Panc1 (cell line): ENCODE measurements around the gene CDK14. TPM values are rescaled to one million over a fixed set of nuclear protein-coding genes. Genes with fewer than 3 reads are reported as not detected.

Experiments used
- ATAC-seq: fragments of 200-7000 bp; cut with Tn5 transposase; 2 replicates; pipeline ENCODE4 v1.9.1; 2020; ENCODE audit warnings: mild to moderate bottlenecking, moderate library complexity
- BruUV-seq: library from RNA; stranded (reverse); fragments of 400-500 nt; replicated peaks from 2 replicates; lab custom pipeline; 2021; lab: Mats Ljungman, UMichigan
- CTCF ChIA-PET: fragments of 300-600 bp; sonication (Branson Sonifier 250); formaldehyde crosslinking; loops from one replicate; lab custom pipeline; 2022; ENCODE audit warnings: antibody characterized with exemption; lab: Charles Lee
- POLR2A ChIA-PET: fragments of 300-600 bp; sonication (Branson Sonifier 250); formaldehyde crosslinking; loops from one replicate; lab custom pipeline; 2022; ENCODE audit warnings: antibody characterized with exemption; lab: Charles Lee
- DNase-seq: peaks from one replicate; pipeline ENCODE4 v3.0.0-alpha.2; 2010; ENCODE audit warnings: low read depth, low spot score
- H3K27ac ChIP-seq: 2 replicates; pipeline ENCODE4 v1.5.1; 2011; ENCODE audit warnings: mild to moderate bottlenecking, low read length, inconsistent platforms
- H3K27me3 ChIP-seq: fragments of 200-500 bp; sonication (Bioruptor generic); 2 replicates; pipeline ENCODE4 v1.6.0; 2014; ENCODE audit warnings: low read length, inconsistent platforms; ENCODE audit not compliant: control insufficient read depth, insufficient read depth
- H3K36me3 ChIP-seq: fragments of 200-500 bp; sonication (Bioruptor generic); 2 replicates; pipeline ENCODE4 v1.5.1; 2014; ENCODE audit warnings: inconsistent platforms, mild to moderate bottlenecking, low read length, moderate library complexity; ENCODE audit not compliant: control insufficient read depth, insufficient read depth
- H3K4me1 ChIP-seq: 2 replicates; pipeline ENCODE4 v1.5.1; 2011; ENCODE audit warnings: inconsistent platforms, mild to moderate bottlenecking, low read length, moderate library complexity; ENCODE audit not compliant: control insufficient read depth, insufficient read depth
- H3K4me3 ChIP-seq, 2 experiments: 2 replicates each; pipeline ENCODE4 v1.5.1; 2011 to 2012; ENCODE audit warnings: low read depth in 2 of 2, low read length in 2 of 2, mild to moderate bottlenecking in 2 of 2, inconsistent platforms in 1 of 2, moderate library complexity in 1 of 2
- H3K9me3 ChIP-seq: fragments of 200-500 bp; sonication (Bioruptor generic); 2 replicates; pipeline ENCODE4 v1.5.1; 2014; ENCODE audit warnings: low read depth, mild to moderate bottlenecking, inconsistent platforms, low read length, moderate library complexity; ENCODE audit not compliant: control insufficient read depth, insufficient read depth
- POLR2AphosphoS5 ChIP-seq: IDR thresholded peaks from 2 replicates; pipeline ENCODE4 v1.6.1; 2012; ENCODE audit warnings: mild to moderate bottlenecking, low read depth, low read length, moderate library complexity
- REST ChIP-seq, 2 experiments: IDR thresholded peaks; 2 replicates each; pipeline ENCODE4 v1.6.1; 2011 to 2012; ENCODE audit warnings: low read depth in 2 of 2, control low read depth in 1 of 2, low read length in 1 of 2, mild to moderate bottlenecking in 1 of 2, moderate library complexity in 1 of 2; ENCODE audit not compliant: insufficient read depth in 1 of 2
- SIN3A ChIP-seq: IDR thresholded peaks from 2 replicates; pipeline ENCODE4 v1.6.1; 2012; ENCODE audit warnings: low read depth, mild to moderate bottlenecking, low read length, moderate library complexity, borderline replicate concordance; ENCODE audit not compliant: insufficient read depth
- TCF7L2 ChIP-seq: IDR thresholded peaks from 2 replicates; pipeline ENCODE4 v1.6.1; 2011; ENCODE audit warnings: mild to moderate bottlenecking, low read depth, low read length, inconsistent platforms
- in situ Hi-C: cut with HindIII; loops from 2 replicates; pipeline ENCODE4 v1.10.0; 2016; ENCODE audit warnings: low sequenced_read_pairs, low pct_unique_long_range_greater_than_20kb
- intact Hi-C: fragments of 100-400 bp; cut with micrococcal nuclease; formaldehyde crosslinking; loops from one replicate; pipeline ENCODE4 v1.10.0; 2022; ENCODE audit not compliant: unreplicated experiment
- total RNA-seq: library from RNA; stranded (reverse); gene quantifications from one replicate; pipeline ENCODE4 v1.2.1, GENCODE V29; 2021; ENCODE audit not compliant: unreplicated experiment
- TF ChIP-seq, protein P1 (sequence below): fragments of 450-650 bp; IDR thresholded peaks from 2 replicates; pipeline ENCODE4 v1.5.1; 2017; ENCODE audit warnings: mild to moderate bottlenecking

CDK14 gene
- total RNA-seq, 1 experiment from 2014 or later = 3.0 TPM

GRCh38 chr7:91086200-91086599, 490.1 kb downstream of the CDK14 start:
- Histone ChIP-seq H3K4me1 (no peaks in the 10 kb centered on the region), H3K9me3 (no peaks in the 10 kb centered on the region), H3K27me3 (no peaks in the 10 kb centered on the region; the same call in 1 of the 2 replicates), H3K4me3 (no peak overlapping the region), H3K36me3 (no peaks in the 10 kb centered on the region), H3K27ac (no peak overlapping the region)
- TF ChIP-seq SIN3A (no peak), TCF7L2 (no peak), POLR2AphosphoS5 (no peak), REST (IDR thresholded peaks at IDR 0.05; ENCODE audit: insufficient read depth in 1 of 2, low read depth in 2 of 2, low read length in 1 of 2) (no peak)
- TF ChIP-seq, protein P1, sequence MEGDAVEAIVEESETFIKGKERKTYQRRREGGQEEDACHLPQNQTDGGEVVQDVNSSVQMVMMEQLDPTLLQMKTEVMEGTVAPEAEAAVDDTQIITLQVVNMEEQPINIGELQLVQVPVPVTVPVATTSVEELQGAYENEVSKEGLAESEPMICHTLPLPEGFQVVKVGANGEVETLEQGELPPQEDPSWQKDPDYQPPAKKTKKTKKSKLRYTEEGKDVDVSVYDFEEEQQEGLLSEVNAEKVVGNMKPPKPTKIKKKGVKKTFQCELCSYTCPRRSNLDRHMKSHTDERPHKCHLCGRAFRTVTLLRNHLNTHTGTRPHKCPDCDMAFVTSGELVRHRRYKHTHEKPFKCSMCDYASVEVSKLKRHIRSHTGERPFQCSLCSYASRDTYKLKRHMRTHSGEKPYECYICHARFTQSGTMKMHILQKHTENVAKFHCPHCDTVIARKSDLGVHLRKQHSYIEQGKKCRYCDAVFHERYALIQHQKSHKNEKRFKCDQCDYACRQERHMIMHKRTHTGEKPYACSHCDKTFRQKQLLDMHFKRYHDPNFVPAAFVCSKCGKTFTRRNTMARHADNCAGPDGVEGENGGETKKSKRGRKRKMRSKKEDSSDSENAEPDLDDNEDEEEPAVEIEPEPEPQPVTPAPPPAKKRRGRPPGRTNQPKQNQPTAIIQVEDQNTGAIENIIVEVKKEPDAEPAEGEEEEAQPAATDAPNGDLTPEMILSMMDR = no peak
- BruUV-seq = no TSS peak
- ChIA-PET POLR2A (no interaction called here), CTCF (no interaction called here)
- in situ Hi-C loops (no loop called here), intact Hi-C loops (loop anchor here (5.0 kb wide), 2 partner anchors 696 to 791 kb away; no protein-coding TSS in a partner anchor)
- ATAC-seq (no peak), DNase-seq (no peak)

DNA sequence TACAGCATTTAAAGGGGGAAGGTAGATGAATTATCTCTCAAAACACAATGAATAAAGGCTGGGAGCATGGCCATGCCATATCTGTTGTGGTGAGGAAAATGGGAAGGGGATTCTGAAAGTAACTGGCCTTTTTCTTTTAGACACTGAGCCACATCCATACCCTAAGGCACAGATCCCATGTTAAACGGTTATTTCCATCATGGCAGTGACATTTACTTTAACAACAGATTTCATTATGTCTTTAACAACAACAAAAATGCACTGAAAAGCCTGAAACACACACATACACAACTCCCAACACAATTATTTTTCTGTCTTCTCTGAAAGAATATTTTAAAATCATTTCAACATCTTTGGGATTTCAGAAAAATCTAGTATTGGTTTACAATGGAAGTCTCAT, 492.0 kb downstream of the CDK14 start:
- Histone ChIP-seq H3K9me3 (no peaks in the 10 kb centered on the region), H3K36me3 (no peaks in the 10 kb centered on the region), H3K4me3 (no peak overlapping the region), H3K27ac (no peak overlapping the region), H3K27me3 (no peaks in the 10 kb centered on the region; the same call in 1 of the 2 replicates), H3K4me1 (no peaks in the 10 kb centered on the region)
- no TSS peak for BruUV-seq
- DNase-seq = no peak
- ChIA-PET CTCF (no interaction called here), POLR2A (no interaction called here)
- TF ChIP-seq REST (IDR thresholded peaks at IDR 0.05; ENCODE audit: insufficient read depth in 1 of 2, low read depth in 2 of 2, low read length in 1 of 2) = no peak
- TF ChIP-seq, protein P1 = no peak
- TF ChIP-seq POLR2AphosphoS5 = no peak
- TF ChIP-seq SIN3A = no peak
- in situ Hi-C loops = no loop called here
- intact Hi-C loops = loop anchor here (5.0 kb wide), 2 partner anchors 694 to 789 kb away; no protein-coding TSS in a partner anchor
- no peak for ATAC-seq
